Measurements from ENCODE around the gene CBLL1.

- TF ChIP-seq CTCF (IDR thresholded peaks at IDR 0.05): no peak
- TF ChIP-seq POLR2A (IDR thresholded peaks at IDR 0.05): no peak
- TF ChIP-seq POLR2AphosphoS5 (IDR thresholded peaks at IDR 0.05): no peak
- no peak for TF ChIP-seq EP300 (IDR thresholded peaks at IDR 0.05)
Observed at GRCh38 chr7:107785170-107785569, 41.2 kb downstream of the CBLL1 start.
